ENCODE results near the gene KCNIP1.

DNA sequence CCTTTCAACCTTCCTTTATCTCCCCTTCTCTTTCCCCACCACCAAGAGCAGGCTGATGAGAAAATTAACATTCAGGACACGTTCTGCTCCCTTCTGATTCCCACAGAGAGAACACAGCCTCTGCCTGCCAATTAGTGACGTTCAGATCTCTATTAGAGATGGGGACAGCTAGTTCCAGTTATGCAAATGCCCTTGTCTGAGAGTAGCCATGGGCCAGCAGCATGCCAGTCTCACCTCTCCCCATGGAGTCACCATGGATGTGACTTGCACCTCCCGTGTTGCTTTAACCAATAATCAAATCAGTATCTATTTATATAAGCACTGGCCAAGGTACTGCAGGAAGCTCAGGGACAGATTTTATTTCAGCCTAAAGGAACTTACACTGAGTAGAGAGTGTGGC lies 61.3 kb downstream of the KCNIP1 start:
- TF ChIP-seq, protein P1, sequence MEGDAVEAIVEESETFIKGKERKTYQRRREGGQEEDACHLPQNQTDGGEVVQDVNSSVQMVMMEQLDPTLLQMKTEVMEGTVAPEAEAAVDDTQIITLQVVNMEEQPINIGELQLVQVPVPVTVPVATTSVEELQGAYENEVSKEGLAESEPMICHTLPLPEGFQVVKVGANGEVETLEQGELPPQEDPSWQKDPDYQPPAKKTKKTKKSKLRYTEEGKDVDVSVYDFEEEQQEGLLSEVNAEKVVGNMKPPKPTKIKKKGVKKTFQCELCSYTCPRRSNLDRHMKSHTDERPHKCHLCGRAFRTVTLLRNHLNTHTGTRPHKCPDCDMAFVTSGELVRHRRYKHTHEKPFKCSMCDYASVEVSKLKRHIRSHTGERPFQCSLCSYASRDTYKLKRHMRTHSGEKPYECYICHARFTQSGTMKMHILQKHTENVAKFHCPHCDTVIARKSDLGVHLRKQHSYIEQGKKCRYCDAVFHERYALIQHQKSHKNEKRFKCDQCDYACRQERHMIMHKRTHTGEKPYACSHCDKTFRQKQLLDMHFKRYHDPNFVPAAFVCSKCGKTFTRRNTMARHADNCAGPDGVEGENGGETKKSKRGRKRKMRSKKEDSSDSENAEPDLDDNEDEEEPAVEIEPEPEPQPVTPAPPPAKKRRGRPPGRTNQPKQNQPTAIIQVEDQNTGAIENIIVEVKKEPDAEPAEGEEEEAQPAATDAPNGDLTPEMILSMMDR (IDR thresholded peaks at IDR 0.05; ENCODE audit: insufficient read depth, low read length, poor library complexity, severe bottlenecking), result no peak
- no peak for TF ChIP-seq EZH2phosphoT487 (conservative IDR thresholded peaks at IDR 0.05; ENCODE audit: low read length)

Measured in SU-DHL-6 (cell line).